SJSA1 (cell line): ENCODE results near the gene SLC23A2. TPM values are rescaled to one million over a fixed set of nuclear protein-coding genes. Genes with fewer than 3 reads are reported as not detected.

ENCODE experiments used
- DNase-seq, 2 experiments: peaks; one replicate each; pipeline ENCODE4 v3.0.0-alpha.2; 2015 to 2020; ENCODE audit warnings: low spot score in 2 of 2, low read depth in 1 of 2
- H3K27ac ChIP-seq: fragments of 250-450 bp; sonication (Bioruptor Pico); 2 replicates; pipeline ENCODE4 v1.5.1; 2020; ENCODE audit warnings: mild to moderate bottlenecking, moderate library complexity
- H3K27me3 ChIP-seq: fragments of 250-450 bp; sonication (Bioruptor Pico); replicated peaks from 2 replicates; pipeline ENCODE4 v1.5.1; 2020; ENCODE audit warnings: mild to moderate bottlenecking, moderate library complexity
- H3K36me3 ChIP-seq: fragments of 250-450 bp; sonication (Bioruptor Pico); 2 replicates; pipeline ENCODE4 v1.5.1; 2020; ENCODE audit warnings: mild to moderate bottlenecking
- H3K4me1 ChIP-seq: fragments of 250-450 bp; sonication (Bioruptor Pico); replicated peaks from 2 replicates; pipeline ENCODE4 v1.6.1; 2021; ENCODE audit warnings: mild to moderate bottlenecking
- H3K4me3 ChIP-seq: fragments of 250-450 bp; sonication (Bioruptor Pico); 2 replicates; pipeline ENCODE4 v1.5.1; 2020; ENCODE audit warnings: mild to moderate bottlenecking
- H3K9me3 ChIP-seq: fragments of 250-450 bp; sonication (Bioruptor Pico); replicated peaks from 2 replicates; pipeline ENCODE4 v1.5.1; 2020; ENCODE audit warnings: mild to moderate bottlenecking
- total RNA-seq: library from RNA; depleted of rRNA; stranded (reverse); fragments of >200 nt; shearing (Covaris generic); gene quantifications from 2 replicates; pipeline ENCODE4 v1.2.3, GENCODE V29; 2014

The SLC23A2 gene
- total RNA-seq, 1 experiment from 2014 or later: 10.4 TPM

GRCh38 chr20:4871486-4871885, 129.8 kb downstream of the SLC23A2 start:
- no peaks in the 10 kb centered on the region for H3K9me3 ChIP-seq
- no peaks in the 10 kb centered on the region for H3K27me3 ChIP-seq
- H3K4me1 ChIP-seq: peaks cover 4% of the 10 kb centered on the region; the same call in 1 of the 2 replicates
- no peaks in the 10 kb centered on the region for H3K36me3 ChIP-seq
- no peak overlapping the region for H3K4me3 ChIP-seq
- H3K27ac ChIP-seq: no peak overlapping the region
- DNase-seq: no peak

GRCh38 chr20:4870906-4871305, 130.4 kb downstream of the SLC23A2 start:
- Histone ChIP-seq H3K9me3 (no peaks in the 10 kb centered on the region), H3K36me3 (no peaks in the 10 kb centered on the region), H3K27ac (no peak overlapping the region), H3K4me3 (no peak overlapping the region), H3K4me1 (peaks cover 4% of the 10 kb centered on the region; the same call in 1 of the 2 replicates), H3K27me3 (no peaks in the 10 kb centered on the region)
- no peak for DNase-seq

- DNase-seq: peak in 1 of 2 experiments; percentile 53
- Histone ChIP-seq H3K36me3 (no peaks in the 10 kb centered on the region), H3K27ac (peak overlapping the region; percentile 20; the same call in 1 of the 2 replicates), H3K27me3 (no peaks in the 10 kb centered on the region), H3K9me3 (no peaks in the 10 kb centered on the region), H3K4me1 (peaks cover 4% of the 10 kb centered on the region; the same call in 1 of the 2 replicates), H3K4me3 (peak overlapping the region; percentile 12)
Measured at GRCh38 chr20:4869290-4870193, 131.8 kb downstream of the SLC23A2 start.

- Histone ChIP-seq H3K27me3 (no peaks in the 10 kb centered on the region), H3K27ac (no peak overlapping the region), H3K9me3 (no peaks in the 10 kb centered on the region), H3K36me3 (peaks cover 2% of the 10 kb centered on the region; the same call in 1 of the 2 replicates), H3K4me1 (peaks cover 4% of the 10 kb centered on the region; the same call in 1 of the 2 replicates), H3K4me3 (no peak overlapping the region)
- DNase-seq: no peak
Measured at GRCh38 chr20:4867051-4867450, 134.3 kb downstream of the SLC23A2 start.

- H3K36me3 ChIP-seq: peaks cover 8% of the 10 kb centered on the region
- no peak overlapping the region for H3K4me3 ChIP-seq
- peaks cover 4% of the 10 kb centered on the region; the same call in 1 of the 2 replicates for H3K4me1 ChIP-seq
- H3K27ac ChIP-seq: no peak overlapping the region
- no peak for DNase-seq
- no peaks in the 10 kb centered on the region for H3K27me3 ChIP-seq
- H3K9me3 ChIP-seq: no peaks in the 10 kb centered on the region
Measured at GRCh38 chr20:4866429-4866828, 134.9 kb downstream of the SLC23A2 start.

GRCh38 chr20:4864311-4864752, 137.0 kb downstream of the SLC23A2 start:
- Histone ChIP-seq H3K9me3 (no peaks in the 10 kb centered on the region), H3K4me1 (no peaks in the 10 kb centered on the region), H3K36me3 (peaks cover 18% of the 10 kb centered on the region), H3K27ac (no peak overlapping the region), H3K4me3 (no peak overlapping the region), H3K27me3 (no peaks in the 10 kb centered on the region)
- no peak for DNase-seq

- H3K27ac ChIP-seq: no peak overlapping the region
- no peaks in the 10 kb centered on the region for H3K4me1 ChIP-seq
- H3K27me3 ChIP-seq: no peaks in the 10 kb centered on the region
- DNase-seq: no peak
- H3K36me3 ChIP-seq: peaks cover 24% of the 10 kb centered on the region
- no peak overlapping the region for H3K4me3 ChIP-seq
- H3K9me3 ChIP-seq: no peaks in the 10 kb centered on the region
Measured at GRCh38 chr20:4862661-4863060, 138.6 kb downstream of the SLC23A2 start.

- H3K27ac ChIP-seq: no peak overlapping the region
- H3K36me3 ChIP-seq: peaks cover 24% of the 10 kb centered on the region
- H3K4me3 ChIP-seq: no peak overlapping the region
- no peaks in the 10 kb centered on the region for H3K4me1 ChIP-seq
- DNase-seq: no peak
- H3K27me3 ChIP-seq: no peaks in the 10 kb centered on the region
- H3K9me3 ChIP-seq: no peaks in the 10 kb centered on the region
Measured at GRCh38 chr20:4861961-4862360, 139.3 kb downstream of the SLC23A2 start.

GRCh38 chr20:4858000-4858399, 143.3 kb downstream of the SLC23A2 start:
- no peaks in the 10 kb centered on the region for H3K4me1 ChIP-seq
- H3K4me3 ChIP-seq: no peak overlapping the region
- H3K27me3 ChIP-seq: no peaks in the 10 kb centered on the region
- H3K9me3 ChIP-seq: no peaks in the 10 kb centered on the region
- DNase-seq: no peak
- no peak overlapping the region for H3K27ac ChIP-seq
- H3K36me3 ChIP-seq: peaks cover 24% of the 10 kb centered on the region

GRCh38 chr20:4856022-4856755, 145.1 kb downstream of the SLC23A2 start:
- H3K27ac ChIP-seq: no peak overlapping the region
- no peaks in the 10 kb centered on the region for H3K27me3 ChIP-seq
- DNase-seq: no peak
- peaks cover 15% of the 10 kb centered on the region; the same call in 1 of the 2 replicates for H3K36me3 ChIP-seq
- no peaks in the 10 kb centered on the region for H3K9me3 ChIP-seq
- H3K4me1 ChIP-seq: no peaks in the 10 kb centered on the region
- H3K4me3 ChIP-seq: no peak overlapping the region

GRCh38 chr20:4855555-4855954, 145.8 kb downstream of the SLC23A2 start:
- no peak for DNase-seq
- H3K36me3 ChIP-seq: peaks cover 13% of the 10 kb centered on the region; the same call in 1 of the 2 replicates
- H3K27me3 ChIP-seq: no peaks in the 10 kb centered on the region
- H3K4me1 ChIP-seq: no peaks in the 10 kb centered on the region
- no peaks in the 10 kb centered on the region for H3K9me3 ChIP-seq
- no peak overlapping the region for H3K27ac ChIP-seq
- H3K4me3 ChIP-seq: no peak overlapping the region

GRCh38 chr20:4855097-4855496, 146.2 kb downstream of the SLC23A2 start:
- H3K36me3 ChIP-seq: 0 out of 2 replicates have a peak, but pooled peaks cover 9% of the 10 kb centered on the region

GRCh38 chr20:4854561-4854901, 146.8 kb downstream of the SLC23A2 start:
- no peaks in the 10 kb centered on the region for H3K27me3 ChIP-seq
- H3K4me3 ChIP-seq: no peak overlapping the region
- H3K36me3 ChIP-seq: 0 out of 2 replicates have a peak, but pooled peaks cover 6% of the 10 kb centered on the region
- no peaks in the 10 kb centered on the region for H3K9me3 ChIP-seq
- H3K4me1 ChIP-seq: no peaks in the 10 kb centered on the region
- DNase-seq: no peak
- H3K27ac ChIP-seq: no peak overlapping the region

More at GRCh38 chr20:4855097-4855496, 146.2 kb downstream of the SLC23A2 start:
- no peak for DNase-seq
- H3K4me3 ChIP-seq: no peak overlapping the region
- no peaks in the 10 kb centered on the region for H3K4me1 ChIP-seq
- H3K27ac ChIP-seq: no peak overlapping the region
- no peaks in the 10 kb centered on the region for H3K27me3 ChIP-seq
- H3K9me3 ChIP-seq: no peaks in the 10 kb centered on the region
